Activated naive CD8-positive, alpha-beta T cell treated with anti-CD3 and anti-CD28 coated beads, Interleukin-2, amount 50 U/mL, for 16 hours (primary cell): ENCODE measurements around the gene FEM1C.

ENCODE experiments used
- DNase-seq: peaks from one replicate; pipeline ENCODE4 v3.0.0-alpha.2; 2020; ENCODE audit warnings: low read depth, low spot score

FEM1C gene, protein sequence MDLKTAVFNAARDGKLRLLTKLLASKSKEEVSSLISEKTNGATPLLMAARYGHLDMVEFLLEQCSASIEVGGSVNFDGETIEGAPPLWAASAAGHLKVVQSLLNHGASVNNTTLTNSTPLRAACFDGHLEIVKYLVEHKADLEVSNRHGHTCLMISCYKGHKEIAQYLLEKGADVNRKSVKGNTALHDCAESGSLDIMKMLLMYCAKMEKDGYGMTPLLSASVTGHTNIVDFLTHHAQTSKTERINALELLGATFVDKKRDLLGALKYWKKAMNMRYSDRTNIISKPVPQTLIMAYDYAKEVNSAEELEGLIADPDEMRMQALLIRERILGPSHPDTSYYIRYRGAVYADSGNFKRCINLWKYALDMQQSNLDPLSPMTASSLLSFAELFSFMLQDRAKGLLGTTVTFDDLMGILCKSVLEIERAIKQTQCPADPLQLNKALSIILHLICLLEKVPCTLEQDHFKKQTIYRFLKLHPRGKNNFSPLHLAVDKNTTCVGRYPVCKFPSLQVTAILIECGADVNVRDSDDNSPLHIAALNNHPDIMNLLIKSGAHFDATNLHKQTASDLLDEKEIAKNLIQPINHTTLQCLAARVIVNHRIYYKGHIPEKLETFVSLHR

DNA sequence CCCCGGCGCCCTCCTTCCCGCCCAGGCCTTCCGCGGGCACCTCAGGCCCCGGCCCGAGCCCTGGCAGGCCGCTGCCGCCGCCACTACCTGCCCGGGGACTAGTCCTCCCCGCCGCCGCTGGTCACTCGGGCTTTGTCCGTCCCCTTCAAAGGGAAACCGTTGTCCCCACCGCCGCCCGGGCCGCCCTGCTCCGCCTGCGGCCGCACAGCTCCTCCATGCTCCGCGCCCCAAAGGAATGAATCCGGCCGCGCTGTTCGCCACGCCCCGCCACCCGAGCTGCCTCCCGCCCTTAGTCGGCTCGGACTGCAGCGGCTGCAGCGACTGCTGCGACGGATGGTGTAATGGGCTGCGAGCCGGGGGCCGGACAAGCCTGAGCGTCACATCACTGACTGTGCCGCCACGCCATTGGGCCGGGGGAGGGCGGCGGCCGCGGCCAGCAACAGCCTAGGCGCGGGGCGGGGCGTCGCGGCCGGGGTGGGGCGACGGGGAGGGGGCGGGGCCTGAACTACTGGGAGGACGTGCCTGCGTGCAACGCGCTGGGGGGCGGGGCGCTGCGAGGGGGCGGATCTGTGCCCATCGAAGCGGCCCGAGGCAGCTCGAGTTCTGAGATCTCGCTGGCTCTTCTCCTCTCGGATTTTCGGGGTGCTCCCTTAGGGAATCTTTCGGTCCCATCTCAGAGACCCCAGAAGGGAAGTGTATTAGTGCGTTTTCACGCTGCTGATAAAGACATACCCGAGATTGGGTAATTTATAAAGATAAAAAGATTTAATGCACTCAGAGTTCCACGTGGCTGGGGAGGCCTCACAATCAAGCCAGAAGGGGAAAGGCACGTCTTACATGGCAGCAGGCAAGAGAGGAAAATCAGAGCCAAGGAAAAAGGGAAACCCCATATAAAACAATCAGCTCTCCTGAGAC, at the start of gene FEM1C:
Gene FEM1C, minus strand, starts transcription at position 340 of the 915 bp plus-strand sequence. CDS start 1,282 bp downstream, outside the sequence.
- peak; percentile 96 for DNase-seq

DNA sequence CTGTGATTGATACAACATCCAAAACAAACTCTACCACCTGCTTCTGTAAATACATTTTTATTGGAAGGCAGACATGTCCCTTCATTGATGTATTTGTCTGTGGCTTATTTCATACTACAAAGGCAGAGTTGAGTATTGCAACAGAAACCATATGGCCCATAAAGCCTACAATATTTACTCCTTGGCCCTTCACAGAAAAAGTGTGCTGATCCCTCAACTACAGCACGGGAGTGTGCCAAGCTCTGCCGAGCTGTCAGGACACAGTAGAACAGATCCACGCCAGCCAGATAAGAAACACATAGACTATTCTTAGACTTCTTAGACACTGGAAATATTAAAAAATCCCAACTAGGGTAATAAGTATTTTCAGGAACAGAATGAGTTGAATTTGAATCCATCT, 44.5 kb upstream of the FEM1C start:
- no peak for DNase-seq

DNA sequence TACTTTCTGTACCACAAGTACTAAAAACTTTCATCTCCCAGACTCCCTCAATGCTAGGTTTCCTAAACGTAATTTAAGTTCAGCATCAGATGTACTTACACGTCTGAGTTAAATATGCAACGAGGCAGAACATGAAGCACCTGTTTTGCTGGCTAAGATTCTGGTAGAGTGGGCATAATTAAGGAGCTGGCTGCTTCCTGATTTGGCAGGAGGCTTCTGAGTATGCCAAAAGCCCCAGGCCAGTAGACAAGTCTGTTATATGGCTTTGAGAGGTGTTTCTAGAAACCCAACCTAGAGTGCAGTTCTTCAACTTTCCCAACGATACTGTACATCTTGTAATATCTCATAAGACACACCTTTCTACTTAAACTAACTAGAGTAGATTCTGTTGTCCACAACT, 44.1 kb upstream of the FEM1C start:
- DNase-seq: no peak

DNA sequence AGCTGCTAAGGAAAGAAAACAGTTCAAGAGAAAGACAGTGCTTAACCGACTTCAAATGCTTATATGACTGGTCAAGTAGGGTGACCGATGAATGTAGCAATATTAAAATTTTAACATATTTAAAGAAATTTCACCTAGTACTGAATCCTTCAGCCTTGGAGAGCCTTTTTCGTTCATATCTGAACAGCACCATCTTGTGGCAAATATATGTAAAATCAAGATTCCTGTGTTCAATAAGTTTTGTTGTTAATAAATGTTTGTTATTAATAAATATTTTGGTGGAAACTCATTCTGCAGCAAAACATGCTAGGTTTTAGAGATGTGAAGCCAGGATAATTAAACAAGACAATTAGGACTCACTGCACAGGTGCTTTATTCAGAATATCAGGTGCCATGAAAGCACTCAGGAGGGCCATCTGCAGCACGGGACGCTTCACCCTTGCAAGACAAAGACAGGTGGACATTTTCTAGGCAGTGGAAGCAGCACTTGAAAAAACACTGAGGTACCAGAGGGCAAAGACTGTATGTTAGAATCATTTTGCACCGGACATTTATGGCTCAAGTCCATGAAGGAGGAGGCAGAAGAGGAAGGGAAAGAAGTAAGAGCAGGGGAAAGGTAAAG, 42.1 kb upstream of the FEM1C start:
- DNase-seq: no peak

DNA sequence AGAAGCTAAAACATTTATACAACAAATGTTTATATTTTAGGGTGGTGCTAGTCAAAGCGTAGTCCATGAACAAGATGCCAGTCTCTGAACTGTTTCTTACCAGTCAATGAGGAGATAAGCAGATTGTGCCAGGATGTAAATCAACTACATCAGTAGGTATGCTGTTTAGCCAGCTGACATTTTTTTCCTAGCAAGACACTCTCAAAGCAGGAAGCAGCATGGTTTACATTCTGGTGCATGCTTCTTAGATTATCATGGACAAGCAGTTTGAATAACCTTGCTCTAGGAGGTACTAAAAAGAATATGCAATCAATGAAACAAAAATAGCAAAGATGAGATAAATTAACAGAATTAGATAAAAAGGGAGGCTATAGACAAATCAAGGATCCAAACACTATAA, 40.7 kb upstream of the FEM1C start:
- DNase-seq: no peak

DNA sequence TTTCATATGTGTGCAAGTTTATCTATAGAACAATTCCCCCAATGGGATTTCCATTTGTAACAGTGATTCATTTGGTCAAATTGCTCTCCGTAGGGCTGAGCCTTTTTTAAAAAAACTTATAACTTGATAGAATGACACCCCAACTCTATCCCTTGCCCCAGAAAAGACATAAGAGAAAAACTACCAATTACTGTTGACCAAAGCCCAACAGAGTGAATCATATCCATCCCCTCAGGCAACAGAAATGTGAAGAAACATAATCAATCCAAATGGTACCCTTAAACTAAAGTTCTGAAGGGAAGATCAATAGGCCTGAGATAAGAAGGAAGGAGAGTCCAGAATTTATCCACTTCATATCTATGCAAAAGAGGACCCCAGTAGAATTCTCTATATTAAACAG, 39.9 kb upstream of the FEM1C start:
- DNase-seq: no peak

DNA sequence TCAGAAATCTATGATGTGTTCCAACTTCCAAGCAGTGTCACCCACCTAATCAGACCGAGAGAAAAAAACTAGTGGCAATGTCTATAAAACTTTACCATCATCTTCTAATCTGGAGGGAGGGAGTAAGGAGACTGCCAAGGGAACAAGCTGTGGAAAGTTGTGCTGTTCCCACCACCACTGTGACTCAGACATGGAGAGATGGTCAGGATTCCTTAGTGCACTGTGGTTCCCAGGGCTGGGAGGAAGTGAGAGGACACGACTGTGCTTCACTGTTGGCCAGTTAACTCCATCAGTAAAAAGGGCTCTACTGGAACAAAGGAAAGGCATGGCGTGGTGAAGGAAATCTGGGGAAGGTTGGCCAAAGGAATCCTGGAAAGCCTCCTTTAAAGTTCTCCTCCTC, 38.9 kb upstream of the FEM1C start:
- DNase-seq: no peak

DNA sequence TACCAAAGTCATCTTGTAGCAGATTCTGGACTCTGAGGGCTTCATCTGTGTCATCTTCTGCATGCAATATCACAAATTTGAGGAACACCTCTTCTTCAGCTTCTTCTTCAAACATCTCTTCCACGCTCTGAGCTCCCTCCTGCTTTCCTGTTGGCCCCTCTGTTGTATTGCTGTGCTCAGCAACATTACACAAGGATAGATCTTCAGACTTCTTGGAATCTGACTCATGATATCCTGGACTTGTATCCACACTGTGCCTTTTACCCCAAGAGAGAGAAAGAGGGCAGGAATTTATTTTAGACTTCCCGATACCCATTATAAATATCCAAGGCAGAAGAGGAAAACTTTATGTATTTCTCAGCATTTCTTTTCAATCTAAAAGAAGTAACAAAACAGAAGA, 36.4 kb upstream of the FEM1C start:
- no peak for DNase-seq

DNA sequence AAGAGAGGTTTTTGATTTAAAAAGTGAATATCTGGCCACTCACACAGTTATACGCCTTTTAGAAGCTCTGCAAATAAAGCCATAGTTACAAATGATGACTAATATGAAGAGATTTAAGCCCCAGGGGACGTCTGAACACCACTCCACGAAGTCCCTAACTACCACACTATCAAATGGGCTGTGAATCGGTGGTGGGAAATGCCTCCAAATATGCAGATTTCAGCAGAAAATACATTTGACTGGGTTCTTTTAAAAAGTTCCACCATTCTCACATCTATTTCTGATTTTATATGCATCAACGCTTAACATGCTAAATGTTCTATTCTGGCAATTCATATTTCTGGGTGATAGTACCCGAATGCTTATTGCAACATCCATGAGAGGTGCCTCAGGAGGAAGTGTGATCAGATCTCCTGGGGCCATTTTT, 35.2 kb upstream of the FEM1C start:
- DNase-seq: no peak

DNA sequence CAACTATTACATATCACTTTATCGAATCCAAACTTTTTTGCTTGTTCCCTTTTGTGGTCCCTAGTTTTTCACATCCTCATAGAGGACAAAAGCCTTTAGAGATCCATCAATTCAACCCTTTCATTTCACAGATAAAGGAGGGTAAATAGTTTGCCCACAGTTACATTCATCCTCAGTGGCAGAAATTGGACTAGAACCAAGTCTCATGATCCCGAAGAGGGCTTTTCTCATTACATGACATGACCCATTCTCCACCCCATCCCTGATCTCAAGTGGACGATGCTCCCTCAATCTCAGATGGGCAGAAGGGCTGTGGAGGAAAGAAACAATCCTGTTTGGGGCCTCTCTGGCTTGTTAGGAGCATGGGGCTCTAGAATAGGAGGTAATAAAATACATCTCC, 34.6 kb upstream of the FEM1C start:
- no peak for DNase-seq

DNA sequence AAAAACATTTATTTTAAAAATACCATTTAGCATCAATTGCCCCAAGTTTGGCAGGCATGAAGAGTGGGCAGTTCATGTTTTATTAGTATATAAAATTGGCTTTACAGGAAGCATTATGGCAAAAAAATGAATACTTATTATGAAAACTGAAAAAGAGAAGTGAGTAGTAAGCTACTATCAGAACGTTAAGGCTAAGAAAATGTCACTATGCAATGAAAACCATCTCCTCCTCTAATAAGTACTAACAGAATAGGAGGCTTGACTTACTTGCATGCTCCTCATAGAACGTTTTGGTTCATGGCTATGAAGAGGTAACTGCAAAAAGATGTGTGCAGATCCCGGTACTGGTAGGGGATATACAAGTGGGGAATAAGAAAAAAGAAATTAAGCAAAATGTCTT, 34.1 kb upstream of the FEM1C start:
- DNase-seq: no peak

DNA sequence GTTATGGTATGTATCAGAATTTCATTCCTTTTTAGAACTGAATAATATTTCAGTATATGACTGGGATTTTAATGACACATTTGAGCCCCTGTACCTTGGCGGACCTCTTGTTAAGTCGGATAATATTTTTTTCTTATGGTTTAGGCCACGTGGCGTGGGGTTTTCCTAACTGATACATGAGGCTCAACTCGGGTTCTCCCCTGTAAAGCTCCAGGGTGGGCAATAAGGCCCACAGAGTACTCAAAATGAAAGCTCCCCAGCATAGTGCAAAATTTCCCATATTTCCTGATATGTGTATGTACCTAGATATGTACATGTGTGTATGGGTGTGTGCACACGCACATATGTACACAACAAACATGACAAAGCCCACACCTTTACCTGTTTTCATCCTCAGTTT, 33.2 kb upstream of the FEM1C start:
- DNase-seq: no peak

DNA sequence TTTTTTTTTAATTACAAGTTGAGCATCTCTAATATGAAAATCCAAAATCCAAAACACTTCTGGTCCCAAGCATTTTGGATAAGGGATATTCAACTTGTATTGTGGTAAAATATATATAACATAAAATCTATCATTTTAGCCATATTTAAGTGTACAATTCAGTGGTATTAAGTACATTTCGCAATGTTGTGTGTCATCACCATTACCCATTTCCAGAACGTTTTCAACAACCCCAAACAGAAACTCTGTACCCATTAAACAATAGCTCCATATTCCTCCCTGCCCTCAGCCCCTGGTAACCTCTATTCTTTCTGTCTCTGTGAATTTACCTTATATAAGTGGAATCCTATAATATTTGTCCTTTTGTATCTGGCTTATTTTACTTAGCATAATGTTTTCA, 32.8 kb upstream of the FEM1C start:
- DNase-seq: no peak

DNA sequence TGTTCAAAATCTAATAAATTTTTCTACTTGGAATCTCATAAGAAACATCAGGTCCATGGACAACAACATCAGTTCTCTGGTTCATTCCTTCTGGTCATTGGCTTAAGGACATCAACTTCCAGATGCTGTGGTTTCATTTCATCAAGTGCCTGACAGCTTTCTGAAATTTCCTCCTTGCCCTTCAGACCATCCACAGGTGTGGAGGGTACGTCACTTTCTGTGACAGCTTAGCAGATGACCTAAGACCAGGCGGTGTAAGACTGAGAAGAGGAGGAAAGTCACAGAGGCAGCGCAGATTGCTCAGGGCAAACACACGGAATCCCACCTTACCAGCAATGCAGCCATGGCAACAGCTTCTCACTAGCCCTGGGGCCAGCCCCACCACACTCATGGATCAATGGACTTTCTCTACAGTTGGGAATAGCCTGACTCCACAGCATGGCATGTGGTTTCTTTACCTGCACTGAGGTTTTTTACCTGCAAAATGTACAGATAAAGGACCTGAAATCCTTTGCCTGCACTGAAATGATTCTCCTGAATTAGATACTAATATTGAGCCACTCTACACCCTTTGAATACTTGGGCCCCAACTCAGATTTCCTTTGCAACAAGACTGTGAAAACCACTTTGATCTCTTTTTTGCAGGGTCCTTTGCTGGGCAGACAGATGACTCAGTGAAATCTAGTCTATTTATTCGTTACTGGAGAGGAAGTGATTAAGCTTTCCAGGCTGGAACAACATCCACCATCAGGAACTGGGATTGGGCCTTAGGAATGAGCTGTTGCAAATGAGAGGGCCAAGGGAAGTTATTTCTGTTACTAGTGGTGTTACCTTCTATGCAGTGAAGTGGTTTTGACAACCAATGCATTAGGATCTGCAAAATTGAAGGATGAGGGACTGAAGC, 30.8 kb upstream of the FEM1C start:
- DNase-seq: no peak

DNA sequence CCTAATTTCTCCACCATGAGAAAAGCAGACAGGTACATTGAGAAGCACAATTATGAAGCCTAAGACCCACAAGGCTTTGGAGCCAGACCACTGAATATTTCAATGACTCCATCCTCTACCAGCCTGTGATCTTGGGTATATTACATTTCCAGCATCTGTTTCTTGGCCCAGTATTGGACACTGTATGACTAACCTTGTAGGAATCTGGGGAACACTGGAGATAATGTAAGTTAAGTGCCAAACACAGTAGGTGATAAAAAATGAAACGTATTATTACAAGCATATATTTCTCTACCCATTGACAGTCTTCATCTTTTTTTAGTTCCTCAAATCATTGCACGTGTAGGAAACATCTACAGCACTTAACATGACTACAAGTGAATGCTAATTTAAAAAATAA, 28.6 kb upstream of the FEM1C start:
- no peak for DNase-seq

DNA sequence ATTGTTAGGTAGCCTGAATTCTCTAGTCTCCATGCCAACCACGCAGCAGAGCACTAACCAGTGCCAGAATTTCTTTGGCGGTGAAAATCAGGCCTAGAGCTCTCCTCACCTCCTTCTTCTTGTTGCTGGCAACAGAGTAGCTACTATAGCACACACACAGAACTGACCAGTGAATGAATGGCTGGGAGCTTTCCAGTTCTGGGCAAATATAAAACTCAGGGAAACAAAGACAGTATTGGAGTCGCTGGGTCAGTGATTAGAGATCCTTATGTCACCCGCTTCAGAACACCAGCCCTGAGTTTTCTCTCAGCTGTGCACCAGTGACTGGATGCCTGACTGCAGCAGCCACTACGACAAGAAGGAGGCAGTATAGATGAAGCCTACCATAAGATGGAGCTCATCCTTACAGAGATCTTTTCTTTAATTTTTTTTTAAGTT, 26.9 kb upstream of the FEM1C start:
- no peak for DNase-seq

DNA sequence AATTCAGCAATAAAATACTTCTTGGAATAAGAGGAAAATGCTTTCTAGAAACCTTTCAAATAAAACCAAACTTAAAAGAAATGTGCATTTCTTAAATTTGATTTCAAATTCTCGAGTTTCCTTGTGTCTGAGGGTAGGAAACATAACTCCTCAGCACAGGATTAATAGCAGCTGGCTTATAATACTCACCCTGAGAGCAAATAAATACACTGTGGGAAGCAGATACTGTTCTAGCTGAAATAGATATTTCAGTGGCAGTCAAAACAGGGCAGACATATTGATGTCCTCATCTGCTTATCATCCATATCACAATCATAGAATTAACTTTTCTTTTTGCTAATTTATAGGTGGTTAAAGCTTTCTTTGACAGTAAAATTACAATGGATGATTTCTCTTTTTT, 24.1 kb upstream of the FEM1C start:
- DNase-seq: no peak

DNA sequence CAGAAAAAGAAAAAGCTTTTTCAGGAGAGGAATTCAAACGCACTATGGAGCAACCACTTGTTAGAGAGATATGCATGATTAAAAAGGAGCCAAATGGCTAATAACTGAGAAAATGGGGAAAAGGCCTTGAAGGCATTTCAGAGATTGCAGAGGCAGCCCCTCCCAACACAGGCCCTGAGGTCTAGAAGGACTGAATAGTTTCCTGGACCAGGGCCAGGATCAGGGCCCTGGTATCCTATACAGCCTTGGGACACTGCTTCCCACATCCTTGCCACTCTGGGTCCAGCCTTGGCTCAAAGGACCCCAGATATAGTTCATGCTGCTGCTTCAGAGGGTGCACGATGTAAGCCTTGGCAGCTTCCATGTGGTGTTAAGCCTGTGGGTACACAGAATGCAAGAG, 20.7 kb upstream of the FEM1C start:
- DNase-seq: no peak

DNA sequence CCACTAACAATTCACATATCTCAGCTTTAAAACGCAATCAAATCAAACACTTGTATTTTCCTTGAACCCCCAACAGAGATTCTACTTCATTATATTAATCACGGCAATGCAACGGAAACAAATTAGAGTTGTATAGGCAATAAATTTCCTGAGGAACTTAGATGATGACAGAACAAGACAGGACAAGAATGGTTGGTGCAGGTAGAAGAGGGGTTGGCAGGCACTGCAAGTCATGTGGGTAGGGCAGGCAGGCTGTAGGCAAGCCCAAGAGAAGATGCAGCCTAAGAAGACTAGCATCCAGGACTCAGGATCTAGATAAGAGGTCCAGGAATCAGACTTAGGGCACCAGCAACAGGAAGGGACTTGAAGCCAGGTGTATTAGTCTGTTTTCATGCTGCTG, 16.6 kb upstream of the FEM1C start:
- DNase-seq: no peak

DNA sequence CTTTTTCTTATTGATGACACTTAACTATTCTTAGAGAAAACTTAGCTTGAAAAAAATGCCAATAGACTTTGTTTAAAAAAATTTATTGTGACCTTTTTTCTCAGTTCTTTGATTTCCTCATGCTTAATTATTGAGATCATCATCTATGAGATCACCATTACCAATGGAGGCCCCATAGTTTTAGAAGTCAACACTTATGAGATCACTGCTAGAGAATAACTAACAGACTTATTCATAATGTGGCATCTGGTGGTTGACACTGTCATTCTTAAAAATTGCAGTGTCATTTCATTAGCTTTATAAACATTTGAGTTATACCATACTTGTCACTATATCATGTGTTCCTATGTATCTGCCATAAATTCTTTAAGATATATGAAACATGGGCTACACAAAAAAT, 14.9 kb upstream of the FEM1C start:
- DNase-seq: no peak
